Activated T-cell treated with anti-CD3 and anti-CD28 coated beads for 24 hours (primary cell): ENCODE results near the gene PLEKHG7.
"Not testable (repeated sequence)": the region's sequence is repeated elsewhere in the genome, so short reads cannot be mapped to it uniquely, and the experiment has no call there.

Source experiments
- DNase-seq: peaks from one replicate; pipeline ENCODE4 v3.0.0-alpha.2; 2020; ENCODE audit warnings: low read depth

The PLEKHG7 gene

GRCh38 chr12:92702754-92703679 lies at the start of gene PLEKHG7:
TSS of gene PLEKHG7 (plus strand) at chr12:92702989. CDS start at chr12:92706632, 3,643 bp downstream.
- DNase-seq: no peak

GRCh38 chr12:92654256-92654655 lies 48.5 kb upstream of the PLEKHG7 start:
- not testable (repeated sequence) for DNase-seq

GRCh38 chr12:92654929-92655328 lies 47.9 kb upstream of the PLEKHG7 start:
- no peak for DNase-seq

GRCh38 chr12:92656911-92657310 lies 45.9 kb upstream of the PLEKHG7 start:
- DNase-seq: no peak

- no peak for DNase-seq
Observed at GRCh38 chr12:92657770-92658169, 45.0 kb upstream of the PLEKHG7 start.

- no peak for DNase-seq
Observed at GRCh38 chr12:92658611-92659010, 44.2 kb upstream of the PLEKHG7 start.

GRCh38 chr12:92661269-92661668 lies 41.5 kb upstream of the PLEKHG7 start:
- no peak for DNase-seq

- no peak for DNase-seq
Observed at GRCh38 chr12:92665496-92665895, 37.3 kb upstream of the PLEKHG7 start.

- DNase-seq: no peak
Observed at GRCh38 chr12:92668739-92669138, 34.0 kb upstream of the PLEKHG7 start.

- not testable (repeated sequence) for DNase-seq
Observed at GRCh38 chr12:92671524-92671923, 31.3 kb upstream of the PLEKHG7 start.

- DNase-seq: no peak
Observed at GRCh38 chr12:92673756-92674155, 29.0 kb upstream of the PLEKHG7 start.

GRCh38 chr12:92674500-92674899 lies 28.3 kb upstream of the PLEKHG7 start:
- no peak for DNase-seq

- DNase-seq: no peak
Observed at GRCh38 chr12:92675092-92675865, 27.5 kb upstream of the PLEKHG7 start.

- DNase-seq: no peak
Observed at GRCh38 chr12:92676710-92677109, 26.1 kb upstream of the PLEKHG7 start.

- DNase-seq: no peak
Observed at GRCh38 chr12:92690601-92691000, 12.2 kb upstream of the PLEKHG7 start.

- DNase-seq: no peak
Observed at GRCh38 chr12:92695056-92695455, 7.7 kb upstream of the PLEKHG7 start.

- no peak for DNase-seq
Observed at GRCh38 chr12:92695577-92695976, 7.2 kb upstream of the PLEKHG7 start.

- no peak for DNase-seq
Observed at GRCh38 chr12:92696216-92696615, 6.6 kb upstream of the PLEKHG7 start.

- no peak for DNase-seq
Observed at GRCh38 chr12:92698474-92698873, 4.3 kb upstream of the PLEKHG7 start.

GRCh38 chr12:92701441-92701840 lies 1.3 kb upstream of the PLEKHG7 start:
- no peak for DNase-seq

- no peak for DNase-seq
Observed at GRCh38 chr12:92703786-92704185, 997 bp downstream of the PLEKHG7 start.

GRCh38 chr12:92706594-92706993 lies 3.8 kb downstream of the PLEKHG7 start:
- DNase-seq: no peak

- DNase-seq: no peak
Observed at GRCh38 chr12:92707926-92708325, 5.1 kb downstream of the PLEKHG7 start.
